ENCODE measurements around the gene FGD3.
"Not testable (repeated sequence)": the region's sequence is repeated elsewhere in the genome, so short reads cannot be mapped to it uniquely, and the experiment has no call there.

FGD3 gene

DNA sequence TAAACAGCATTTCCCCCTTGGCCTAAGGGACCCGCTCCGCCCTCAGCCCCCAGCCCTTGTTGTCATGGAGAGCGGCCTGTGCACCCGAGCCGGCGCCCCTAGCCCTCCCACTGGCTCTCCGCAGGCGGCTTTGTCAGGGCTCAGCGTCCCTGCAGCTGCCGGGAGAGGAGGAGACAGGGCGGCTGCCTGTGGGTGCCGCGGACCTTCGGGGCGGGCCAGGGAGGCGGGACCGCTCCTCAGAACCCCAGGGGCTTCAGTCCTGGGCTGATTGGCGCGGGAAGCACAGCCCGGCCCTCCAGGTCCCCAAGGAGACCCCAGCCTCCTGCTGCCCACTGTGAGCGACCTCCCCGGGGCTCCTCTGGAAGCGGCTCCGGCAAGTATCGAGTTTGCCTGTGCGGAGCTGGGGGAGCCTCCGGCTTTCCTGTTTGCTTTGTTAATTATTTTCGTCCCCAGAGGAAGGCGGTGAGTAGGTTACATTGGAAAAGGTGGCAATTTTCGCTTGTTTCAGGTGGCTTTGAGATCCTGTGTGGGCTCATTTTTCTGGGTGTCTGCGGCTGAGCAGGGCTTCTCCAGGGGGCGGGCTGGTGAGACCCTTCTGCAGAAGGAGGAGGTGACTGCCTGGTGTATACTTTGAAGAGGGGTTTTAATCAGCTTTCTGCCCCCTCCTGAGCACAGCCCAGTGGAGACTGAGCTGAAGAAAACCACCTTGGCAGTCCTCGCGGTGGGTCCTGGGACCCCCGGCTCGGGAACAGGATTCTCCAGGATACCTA is at the start of gene FGD3:
Gene FGD3 (plus strand): TSS at position 256 of the 770 bp plus-strand sequence. CDS start 28,734 bp downstream, outside the sequence.
- DNase-seq: peak; percentile 83

DNA sequence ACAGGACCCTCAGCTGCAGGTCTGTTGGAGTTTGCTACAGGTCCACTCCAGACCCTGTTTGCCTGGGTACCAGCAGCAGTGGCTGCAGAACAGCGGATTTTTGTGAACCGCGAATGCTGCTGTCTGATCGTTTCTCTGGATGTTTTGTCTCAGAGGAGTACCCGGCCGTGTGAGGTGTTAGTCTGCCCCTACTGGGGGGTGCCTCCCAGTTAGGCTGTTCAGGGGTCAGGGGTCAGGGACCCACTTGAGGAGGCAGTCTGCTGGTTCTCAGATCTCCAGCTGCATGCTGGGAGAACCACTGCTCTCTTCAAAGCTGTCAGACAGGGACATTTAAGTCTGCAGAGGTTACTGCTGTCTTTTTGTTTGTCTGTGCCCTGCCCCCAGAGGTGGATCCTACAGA is 42.2 kb upstream of the FGD3 start:
- DNase-seq: not testable (repeated sequence)

- DNase-seq: peak; percentile 57
These were observed 35.5 kb upstream of the FGD3 start for GRCh38 chr9:92911511-92912475.

DNA sequence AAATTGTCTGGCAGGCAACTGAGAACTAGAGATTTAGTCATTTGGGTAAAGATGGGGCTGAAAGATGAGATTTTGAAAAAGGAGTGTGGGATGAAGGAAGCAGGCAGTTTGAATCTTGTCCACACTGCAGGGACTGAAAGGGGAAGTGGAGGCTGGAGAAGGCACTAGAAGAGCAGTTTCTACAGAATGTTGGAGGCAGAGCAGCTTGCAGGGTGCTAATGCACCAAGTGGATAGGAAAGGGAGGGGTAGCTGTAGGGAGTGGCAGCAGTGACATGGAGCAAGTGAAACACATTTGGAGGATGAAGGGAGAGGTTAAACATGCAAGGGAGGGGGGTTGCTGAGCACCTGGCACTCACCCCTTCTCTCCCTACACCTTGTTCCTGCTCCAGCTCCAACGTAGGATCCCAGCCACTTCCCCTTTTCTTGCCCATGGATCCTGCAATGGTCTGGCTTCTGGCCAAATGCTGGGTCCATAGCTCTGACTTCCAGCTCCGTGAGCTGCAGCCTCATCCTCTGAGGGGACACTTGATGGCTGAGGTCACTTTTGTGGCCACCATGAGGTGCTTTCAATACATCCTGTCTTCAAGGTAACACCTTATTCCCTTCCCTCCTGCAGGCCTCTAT is 30.0 kb upstream of the FGD3 start:
- no peak for DNase-seq

- DNase-seq: no peak
These were observed 26.9 kb upstream of the FGD3 start for GRCh38 chr9:92920437-92920836.

GRCh38 chr9:92931606-92932005 is 15.7 kb upstream of the FGD3 start:
- DNase-seq: no peak

DNA sequence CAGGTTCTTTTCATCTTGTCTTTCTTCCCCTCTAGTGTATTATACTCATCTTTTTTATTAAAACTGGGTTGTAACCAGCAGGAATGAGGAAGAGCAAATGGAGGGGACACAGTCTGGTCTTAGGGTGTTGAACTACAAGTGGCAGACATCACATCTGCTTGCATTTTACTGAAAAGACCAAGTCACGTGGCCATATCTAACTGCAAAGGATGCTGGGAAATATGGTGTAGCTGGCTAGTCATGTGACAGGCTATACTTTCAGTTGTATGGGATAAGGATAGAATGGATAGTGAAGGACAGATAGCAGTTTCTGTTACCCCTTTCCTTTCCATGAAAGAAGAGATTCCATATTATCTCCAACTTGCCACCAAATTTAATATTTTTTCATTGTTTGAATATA is 13.0 kb upstream of the FGD3 start:
- no peak for DNase-seq

GRCh38 chr9:92938025-92938424 is 9.3 kb upstream of the FGD3 start:
- no peak for DNase-seq

DNA sequence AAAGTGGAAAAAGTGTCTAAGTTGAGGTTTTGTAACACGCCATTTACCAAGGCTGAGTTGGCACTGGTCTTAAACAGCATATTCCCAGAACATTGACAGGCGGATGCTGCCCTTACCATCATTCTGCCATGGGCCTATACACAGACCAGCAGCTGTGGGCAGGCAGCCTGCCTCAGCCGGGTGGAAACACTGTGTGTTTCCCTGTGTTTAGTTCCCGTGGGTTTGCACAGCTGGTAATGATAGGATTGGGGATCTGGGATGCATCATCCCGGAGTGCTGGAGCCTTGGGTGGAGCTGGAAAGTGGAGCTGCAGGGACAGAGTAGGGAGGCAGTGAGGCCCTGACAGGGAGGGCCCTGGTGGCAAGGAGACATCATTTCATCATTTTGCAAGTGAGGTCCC is 5.5 kb upstream of the FGD3 start:
- no peak for DNase-seq

DNA sequence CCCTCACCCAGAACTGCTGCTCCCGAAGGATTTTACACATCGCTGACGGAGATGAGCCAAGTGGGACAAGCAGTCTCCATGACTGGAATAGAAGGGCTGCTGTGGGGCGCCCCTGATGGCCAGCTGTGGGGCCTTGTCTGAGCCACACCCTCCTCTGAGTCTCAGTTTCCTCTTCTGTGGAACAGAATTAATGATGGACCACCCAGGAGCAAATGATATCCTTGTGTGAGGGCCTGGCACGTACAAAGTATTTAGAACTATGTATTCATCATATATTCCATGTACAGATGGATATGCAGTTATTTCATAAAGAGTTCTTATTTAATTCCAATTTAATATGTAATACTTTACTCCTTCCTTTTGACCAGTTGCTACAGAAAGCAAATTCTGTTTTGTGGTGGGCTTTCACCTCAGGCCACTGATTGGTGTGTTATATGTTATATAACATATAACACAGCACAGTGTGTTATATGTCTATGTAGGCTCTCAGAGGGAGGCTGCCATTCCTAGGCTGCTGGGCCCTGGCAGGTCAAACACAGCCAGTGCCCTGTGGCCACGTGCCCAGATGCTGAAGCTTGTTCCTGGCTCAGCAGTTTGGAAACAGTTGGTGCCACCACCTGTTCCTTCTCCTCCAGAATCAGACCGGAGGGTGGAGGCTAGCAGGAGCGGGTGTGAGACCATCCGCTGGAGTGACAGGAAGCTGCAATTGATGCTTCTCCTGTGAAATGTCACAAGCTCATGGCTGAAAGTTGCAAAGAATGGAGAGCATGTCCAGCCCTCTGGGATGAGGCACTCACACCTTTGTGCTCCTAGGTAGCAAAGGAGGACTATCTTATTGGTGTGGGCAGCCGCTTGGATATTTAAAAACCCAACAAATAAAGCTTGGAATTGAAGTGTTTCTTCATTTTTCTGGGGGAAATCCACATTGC is 4.4 kb upstream of the FGD3 start:
- DNase-seq: no peak

GRCh38 chr9:92944921-92945320 is 2.4 kb upstream of the FGD3 start:
- no peak for DNase-seq

GRCh38 chr9:92945796-92946195 is 1.5 kb upstream of the FGD3 start:
- DNase-seq: no peak

DNA sequence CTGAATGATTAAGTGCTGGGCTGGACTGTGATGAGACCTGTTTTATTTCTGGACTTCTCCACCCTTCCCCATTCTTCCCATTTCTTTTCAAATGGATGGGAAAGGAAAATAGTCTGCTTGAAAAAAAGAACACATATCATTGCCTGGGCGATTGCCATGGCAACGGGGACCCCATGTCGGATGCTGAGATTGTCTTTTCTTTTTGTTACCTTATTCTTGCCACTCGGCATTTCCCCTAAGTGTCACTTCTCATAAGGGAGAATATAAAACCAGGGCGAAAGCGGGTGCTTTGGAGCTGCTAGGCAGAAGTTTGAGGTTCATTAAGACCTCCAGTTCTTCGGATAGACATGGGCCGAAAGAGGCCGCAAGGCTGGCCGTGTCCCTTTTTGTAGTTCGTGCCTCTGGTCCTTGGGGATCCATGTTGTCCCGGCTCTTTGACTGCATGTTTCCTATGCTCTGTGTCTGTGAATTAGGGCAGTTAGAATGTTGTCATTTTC is 763 bp downstream of the FGD3 start:
- DNase-seq: no peak

DNA sequence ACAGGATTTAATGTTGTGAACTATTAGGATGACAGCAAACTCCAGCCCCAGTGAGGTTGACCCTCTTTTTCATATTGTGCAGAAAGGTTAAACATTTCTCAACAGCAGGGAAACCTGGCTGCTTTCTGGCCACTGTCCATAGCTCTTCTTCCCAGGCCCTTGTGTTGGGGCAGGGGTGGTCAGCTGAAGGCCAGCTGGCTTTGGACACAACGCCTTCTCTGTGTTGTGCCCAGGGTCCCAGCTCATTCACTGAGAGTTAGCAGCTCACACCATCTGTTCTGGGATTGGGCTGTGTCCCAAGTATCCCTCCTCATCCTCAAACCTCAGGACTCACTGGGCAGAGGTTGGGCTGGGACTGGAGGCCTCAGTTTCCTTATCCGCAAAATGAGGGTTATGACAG is 1.3 kb downstream of the FGD3 start:
- no peak for DNase-seq

- no peak for DNase-seq
These were observed 2.1 kb downstream of the FGD3 start for GRCh38 chr9:92949266-92949982.

DNA sequence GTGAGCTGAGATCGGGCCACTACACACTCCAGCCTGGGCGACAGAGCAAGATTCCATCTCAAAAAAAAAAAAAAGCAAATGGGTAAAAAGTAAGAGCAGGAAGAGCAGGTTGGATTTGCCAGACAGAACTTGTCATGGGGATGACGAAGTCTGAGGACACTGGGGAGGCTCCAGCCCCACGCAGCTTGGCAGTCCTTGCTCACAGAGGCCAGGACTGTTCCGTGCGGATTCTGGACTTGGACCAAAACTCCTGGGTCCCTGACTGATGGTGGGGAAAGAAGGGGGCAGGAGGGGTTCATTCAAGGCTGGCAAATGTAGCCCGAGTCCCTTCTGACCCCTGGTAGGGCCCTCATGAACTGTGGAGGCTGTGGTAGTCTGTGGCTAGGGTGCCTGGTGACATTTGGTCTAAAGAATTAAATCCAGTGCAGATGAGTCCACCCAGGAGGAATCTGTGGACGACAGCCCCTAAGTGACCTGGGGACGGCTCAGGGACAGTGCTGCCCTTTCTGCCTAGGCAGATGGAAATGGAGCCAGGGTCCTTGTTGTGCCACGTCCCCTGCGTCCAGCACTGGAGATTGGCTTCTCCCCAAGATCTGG is 3.1 kb downstream of the FGD3 start:
- no peak for DNase-seq

DNA sequence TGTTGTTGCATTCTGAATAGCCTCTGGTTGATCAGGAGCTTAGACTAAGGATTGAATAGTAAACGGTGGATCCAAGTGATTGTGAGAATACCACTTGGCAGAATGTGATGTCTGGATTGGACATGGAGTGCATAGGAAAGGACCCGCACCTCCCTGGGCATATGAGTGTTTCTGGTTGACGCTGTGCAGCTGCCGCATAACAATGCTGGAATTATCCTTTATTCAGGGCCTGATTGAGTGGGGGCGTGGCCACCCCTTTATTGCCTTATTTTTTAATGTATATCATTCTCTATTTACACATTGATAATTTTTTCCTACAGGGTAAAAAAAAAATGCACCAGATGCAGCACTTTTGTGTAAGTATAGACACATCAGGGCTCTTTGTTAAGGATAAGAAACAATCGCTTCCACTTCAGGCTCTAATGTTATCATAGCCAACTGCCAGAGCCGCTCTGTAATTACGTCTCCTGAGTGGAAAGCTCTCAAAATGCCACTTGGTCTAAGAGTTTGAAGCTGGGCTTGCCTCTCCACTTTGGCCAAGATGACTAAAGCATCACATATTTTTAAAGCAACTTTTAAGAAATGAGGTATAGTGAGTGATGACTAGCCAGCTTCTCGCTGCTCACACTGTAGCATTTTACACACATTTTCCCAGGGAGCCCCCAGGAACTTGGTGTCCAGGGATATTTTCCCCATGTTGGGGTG is 5.7 kb downstream of the FGD3 start:
- peak; percentile 97 for DNase-seq

GRCh38 chr9:92954049-92954861 is 6.9 kb downstream of the FGD3 start:
- peak; percentile 84 for DNase-seq

DNA sequence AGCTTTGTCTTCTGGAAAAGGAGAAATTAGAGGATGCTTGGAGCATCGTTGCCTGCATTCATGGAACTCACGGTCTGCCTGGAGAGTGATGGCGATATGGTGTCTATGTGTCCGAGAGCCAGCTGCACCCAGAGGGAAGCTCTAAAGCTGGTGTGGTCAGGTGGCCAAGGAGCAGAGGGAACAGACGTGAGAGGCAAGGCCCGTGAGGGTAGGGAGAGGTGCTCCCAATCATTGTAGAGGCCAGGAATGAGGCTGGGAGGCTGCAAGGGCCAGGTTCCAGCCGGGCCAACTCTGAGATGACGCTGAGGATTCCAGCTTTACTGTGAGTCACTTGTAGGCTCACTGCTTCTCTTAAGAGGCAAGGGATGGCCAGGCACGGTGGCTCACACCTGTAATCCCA is 7.6 kb downstream of the FGD3 start:
- no peak for DNase-seq
